Measurements from ENCODE around the gene NPC1. TPM values are rescaled to one million over a fixed set of nuclear protein-coding genes. Genes with fewer than 3 reads are reported as not detected.

NPC1 gene
- total and polyA plus RNA-seq, 7 donors = 24.8 to 126 (median 32.1) TPM

- Histone ChIP-seq H3K9me3 (no peaks in the 10 kb centered on the region), H3K4me1 (peaks cover 4% of the 10 kb centered on the region), H3K4me3 (no peak overlapping the region), H3K36me3 (ENCODE audit: insufficient read depth in 1 of 2, low read depth in 1 of 2) (no peaks in the 10 kb centered on the region), H3K27me3 (ENCODE audit: insufficient read depth in 3 of 3, low read length in 2 of 3) (no peaks in the 10 kb centered on the region), H3K27ac (no peak overlapping the region)
- TF ChIP-seq, protein P1, sequence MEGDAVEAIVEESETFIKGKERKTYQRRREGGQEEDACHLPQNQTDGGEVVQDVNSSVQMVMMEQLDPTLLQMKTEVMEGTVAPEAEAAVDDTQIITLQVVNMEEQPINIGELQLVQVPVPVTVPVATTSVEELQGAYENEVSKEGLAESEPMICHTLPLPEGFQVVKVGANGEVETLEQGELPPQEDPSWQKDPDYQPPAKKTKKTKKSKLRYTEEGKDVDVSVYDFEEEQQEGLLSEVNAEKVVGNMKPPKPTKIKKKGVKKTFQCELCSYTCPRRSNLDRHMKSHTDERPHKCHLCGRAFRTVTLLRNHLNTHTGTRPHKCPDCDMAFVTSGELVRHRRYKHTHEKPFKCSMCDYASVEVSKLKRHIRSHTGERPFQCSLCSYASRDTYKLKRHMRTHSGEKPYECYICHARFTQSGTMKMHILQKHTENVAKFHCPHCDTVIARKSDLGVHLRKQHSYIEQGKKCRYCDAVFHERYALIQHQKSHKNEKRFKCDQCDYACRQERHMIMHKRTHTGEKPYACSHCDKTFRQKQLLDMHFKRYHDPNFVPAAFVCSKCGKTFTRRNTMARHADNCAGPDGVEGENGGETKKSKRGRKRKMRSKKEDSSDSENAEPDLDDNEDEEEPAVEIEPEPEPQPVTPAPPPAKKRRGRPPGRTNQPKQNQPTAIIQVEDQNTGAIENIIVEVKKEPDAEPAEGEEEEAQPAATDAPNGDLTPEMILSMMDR (IDR thresholded peaks at IDR 0.05) = no peak
- DNase-seq (no peak), ATAC-seq (no peak)
- intact Hi-C loops (cut with DNase I) = no loop called here
- WGBS, 3 donors = 53 to 74% (median 54%) methylated on average over 11 of the region's 11 CpGs
Observed at GRCh38 chr18:23499291-23499781, 87.0 kb downstream of the NPC1 start.

GRCh38 chr18:23498877-23499276 is 87.4 kb downstream of the NPC1 start:
- Histone ChIP-seq H3K4me1 (peaks cover 4% of the 10 kb centered on the region), H3K27ac (no peak overlapping the region), H3K4me3 (no peak overlapping the region), H3K36me3 (ENCODE audit: insufficient read depth in 1 of 2, low read depth in 1 of 2) (no peaks in the 10 kb centered on the region), H3K9me3 (no peaks in the 10 kb centered on the region), H3K27me3 (ENCODE audit: insufficient read depth in 3 of 3, low read length in 2 of 3) (no peaks in the 10 kb centered on the region)
- DNase-seq (peak; percentile 54 to 66), ATAC-seq (no peak)
- TF ChIP-seq, protein P1 (IDR thresholded peaks at IDR 0.05) = peak; percentile 61
- intact Hi-C loops (cut with DNase I) = no loop called here
- 26 to 34% (median 30%) methylated on average over 5 of the region's 5 CpGs for WGBS, 3 donors

- no peak overlapping the region for H3K27ac ChIP-seq
- 86 to 94% (median 87%) methylated on average over 2 of the region's 2 CpGs for WGBS, 3 donors
- TF ChIP-seq, protein P1 (IDR thresholded peaks at IDR 0.05) = no peak
- H3K36me3 ChIP-seq (ENCODE audit: insufficient read depth in 1 of 2, low read depth in 1 of 2) = no peaks in the 10 kb centered on the region
- no peak for ATAC-seq
- no peaks in the 10 kb centered on the region for H3K9me3 ChIP-seq
- intact Hi-C loops (cut with DNase I) = no loop called here
- H3K27me3 ChIP-seq (ENCODE audit: insufficient read depth in 3 of 3, low read length in 2 of 3) = no peaks in the 10 kb centered on the region
- H3K4me1 ChIP-seq = peaks cover 4% of the 10 kb centered on the region
- H3K4me3 ChIP-seq = no peak overlapping the region
- no peak for DNase-seq
Observed at GRCh38 chr18:23498117-23498516, 88.2 kb downstream of the NPC1 start.

- ATAC-seq (no peak), DNase-seq (no peak)
- 70 to 75% (median 71%) methylated on average over 12 of the region's 12 CpGs for WGBS, 3 donors
- intact Hi-C loops (cut with DNase I) = no loop called here
- no peaks in the 10 kb centered on the region for H3K36me3 ChIP-seq (ENCODE audit: insufficient read depth in 1 of 2, low read depth in 1 of 2)
- H3K27ac ChIP-seq = no peak overlapping the region
- no peaks in the 10 kb centered on the region for H3K27me3 ChIP-seq (ENCODE audit: insufficient read depth in 3 of 3, low read length in 2 of 3)
- no peaks in the 10 kb centered on the region for H3K4me1 ChIP-seq
- H3K4me3 ChIP-seq = no peak overlapping the region
- TF ChIP-seq, protein P1 (IDR thresholded peaks at IDR 0.05) = no peak
- peaks cover 2% of the 10 kb centered on the region for H3K9me3 ChIP-seq
Observed at GRCh38 chr18:23495723-23496440, 90.4 kb downstream of the NPC1 start.
